Epithelial cell of proximal tubule (primary cell): ENCODE data around the gene BRMS1L. TPM values are rescaled to one million over a fixed set of nuclear protein-coding genes. Genes with fewer than 3 reads are reported as not detected.
A peak's percentile ranks its signal among the peaks of the same experiment; 100 is the strongest.
"Not testable (repeated sequence)": the region's sequence is repeated elsewhere in the genome, so short reads cannot be mapped to it uniquely, and the experiment has no call there.

Source experiments
- DNase-seq: peaks from one replicate; pipeline ENCODE4 v3.0.0-alpha.2; 2011; ENCODE audit warnings: low read depth
- H3K4me3 ChIP-seq: 2 replicates; pipeline ENCODE4 v1.5.1; 2011; ENCODE audit warnings: low read depth, mild to moderate bottlenecking, low read length
- CTCF ChIP-seq: conservative IDR thresholded peaks from 2 replicates; pipeline ENCODE4 v1.5.1; 2012; ENCODE audit warnings: low read depth, mild to moderate bottlenecking, low read length
- total RNA-seq: library from RNA; depleted of rRNA; stranded (reverse); fragments of >200 nt; gene quantifications from 2 replicates; pipeline ENCODE4 v1.2.3, GENCODE V29; 2015

The BRMS1L gene
- total RNA-seq, 1 donor from 2014 or later: 5.2 TPM

- no peak overlapping the region for H3K4me3 ChIP-seq
- no peak for DNase-seq
Measured at GRCh38 chr14:35810963-35811362, 15.2 kb upstream of the BRMS1L start.

GRCh38 chr14:35814371-35815005 is 11.7 kb upstream of the BRMS1L start:
- peak; percentile 93 for TF ChIP-seq CTCF
- no peak for DNase-seq

More at GRCh38 chr14:35810963-35811362, 15.2 kb upstream of the BRMS1L start:
- TF ChIP-seq CTCF: no peak

GRCh38 chr14:35818346-35819115 is 7.6 kb upstream of the BRMS1L start:
- peak; percentile 66 for TF ChIP-seq CTCF
- DNase-seq: no peak
- no peak overlapping the region for H3K4me3 ChIP-seq

More at GRCh38 chr14:35814371-35815005, 11.7 kb upstream of the BRMS1L start:
- no peak overlapping the region for H3K4me3 ChIP-seq

GRCh38 chr14:35819591-35820540 is 6.3 kb upstream of the BRMS1L start:
- DNase-seq: no peak
- no peak for TF ChIP-seq CTCF
- no peak overlapping the region for H3K4me3 ChIP-seq

- no peak overlapping the region for H3K4me3 ChIP-seq
- no peak for DNase-seq
- TF ChIP-seq CTCF: peak; percentile 94
Measured at GRCh38 chr14:35821564-35822411, 4.3 kb upstream of the BRMS1L start.

GRCh38 chr14:35822501-35822900 is 3.6 kb upstream of the BRMS1L start:
- DNase-seq: no peak
- no peak for TF ChIP-seq CTCF
- no peak overlapping the region for H3K4me3 ChIP-seq

GRCh38 chr14:35824446-35825165 is 1.5 kb upstream of the BRMS1L start:
- DNase-seq, H3K4me3 ChIP-seq: not testable (repeated sequence)
